Ishikawa (cell line): ENCODE results near the gene SPOCK2.

ENCODE experiments used
- EGR1 ChIP-seq: IDR thresholded peaks from 2 replicates; pipeline ENCODE4 v1.6.1; 2012
- TAF1 ChIP-seq: IDR thresholded peaks from 2 replicates; pipeline ENCODE4 v1.6.1; 2012; ENCODE audit warnings: low read depth, mild to moderate bottlenecking

- TF ChIP-seq TAF1 (no peak), EGR1 (no peak)
Measured at GRCh38 chr10:72030762-72031543, 57.4 kb downstream of the SPOCK2 start.
